GM18526 (cell line): ENCODE measurements around the gene SLC51B.

Experiments used
- POLR2A ChIP-seq: IDR thresholded peaks from 3 replicates; pipeline ENCODE4 v1.6.1; 2011; ENCODE audit not compliant: insufficient read length; ENCODE audit errors: extremely low read depth

Gene SLC51B

DNA sequence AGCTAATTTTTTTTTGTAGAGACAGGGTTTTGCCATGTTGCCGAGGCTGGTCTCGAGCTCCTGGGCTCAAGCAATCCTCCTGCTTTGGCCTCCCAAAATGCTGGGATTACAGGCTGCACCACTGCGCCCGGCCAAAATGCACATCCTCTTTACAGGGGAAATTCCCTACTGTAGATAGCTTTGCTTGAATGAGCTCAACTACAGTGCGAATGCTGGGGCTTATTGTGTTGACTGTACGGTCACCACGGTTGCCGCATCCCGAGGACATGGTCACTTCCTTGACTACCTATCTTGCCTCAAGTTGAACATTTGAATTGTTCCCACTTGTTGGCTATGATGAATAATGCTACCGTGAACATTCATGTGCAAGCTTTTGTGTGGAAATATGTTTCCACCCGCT lies 10.5 kb upstream of the SLC51B start:
- TF ChIP-seq POLR2A, result no peak

DNA sequence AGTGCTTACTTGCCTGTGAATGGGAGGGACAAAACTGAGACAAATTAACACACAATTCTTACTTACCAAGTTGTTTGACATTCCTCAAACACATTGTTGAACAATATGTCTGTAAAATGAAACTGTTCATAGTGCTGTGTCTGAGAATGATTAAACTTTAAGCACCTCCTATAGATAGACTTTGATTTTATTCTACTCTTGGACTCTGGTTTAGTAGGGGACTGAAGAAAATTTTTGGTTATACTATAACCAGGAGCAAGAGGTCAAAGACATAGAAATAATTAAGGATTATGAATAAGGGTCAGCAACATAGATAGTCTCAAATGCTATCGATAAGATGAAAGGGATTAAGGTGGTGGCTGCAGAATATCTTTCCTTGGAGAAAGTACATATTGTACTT lies 7.9 kb upstream of the SLC51B start:
- no peak for TF ChIP-seq POLR2A

DNA sequence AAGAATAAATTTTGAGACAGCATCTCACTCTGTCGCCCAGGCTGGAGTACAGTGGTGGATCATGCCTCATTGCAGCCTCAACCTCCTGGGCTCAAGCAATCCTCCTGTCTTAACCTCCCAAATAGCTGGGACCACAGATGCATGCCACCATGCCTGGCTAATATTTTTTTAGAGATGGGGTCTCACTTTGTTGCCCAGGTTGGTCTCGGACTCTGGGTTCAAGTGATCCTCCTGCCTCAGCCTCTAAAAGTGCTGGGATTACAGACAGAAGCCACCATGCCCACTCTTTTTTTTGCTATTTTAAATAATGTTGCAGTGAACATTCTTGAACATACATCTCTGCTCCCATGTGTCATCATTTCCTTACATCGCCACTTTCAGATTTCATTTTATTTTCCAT lies 6.8 kb upstream of the SLC51B start:
- no peak for TF ChIP-seq POLR2A

DNA sequence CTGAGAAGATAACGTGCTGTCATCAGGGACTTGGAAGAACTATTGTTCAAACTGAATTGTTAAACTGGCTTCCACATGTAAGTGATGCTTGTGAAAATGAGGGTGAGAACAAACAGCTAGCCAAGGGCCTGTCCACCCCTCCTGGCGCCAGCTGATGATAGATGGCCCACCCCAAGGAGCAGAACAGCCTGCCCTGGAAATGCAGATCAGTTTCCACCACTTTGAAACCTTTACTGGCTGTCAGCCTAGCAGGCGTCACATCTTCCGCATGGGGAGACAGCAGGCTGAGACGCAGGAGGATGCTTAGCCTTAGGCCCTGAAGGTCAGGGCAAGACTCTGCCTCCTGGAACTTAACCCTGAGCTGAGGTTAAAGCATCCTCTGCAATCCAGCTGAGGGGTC lies 6.4 kb upstream of the SLC51B start:
- no peak for TF ChIP-seq POLR2A

DNA sequence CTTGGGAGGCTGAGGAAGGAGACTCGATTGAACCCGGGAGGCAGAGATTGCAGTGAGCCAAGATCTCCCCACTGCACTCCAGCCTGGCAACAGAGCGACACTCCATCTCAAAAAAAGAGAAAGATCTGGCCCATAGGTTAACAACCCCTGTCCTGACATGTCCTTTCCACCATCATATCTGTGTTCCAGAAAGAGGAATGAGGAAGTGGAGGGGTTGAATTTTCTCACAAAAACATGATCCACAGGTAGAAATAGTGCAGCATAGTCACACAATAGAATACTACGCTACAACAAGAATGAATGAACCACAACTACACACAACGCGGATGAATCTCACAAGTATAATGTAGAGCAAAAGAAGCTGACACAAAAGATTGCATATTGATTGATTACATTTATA lies 4.7 kb upstream of the SLC51B start:
- no peak for TF ChIP-seq POLR2A

DNA sequence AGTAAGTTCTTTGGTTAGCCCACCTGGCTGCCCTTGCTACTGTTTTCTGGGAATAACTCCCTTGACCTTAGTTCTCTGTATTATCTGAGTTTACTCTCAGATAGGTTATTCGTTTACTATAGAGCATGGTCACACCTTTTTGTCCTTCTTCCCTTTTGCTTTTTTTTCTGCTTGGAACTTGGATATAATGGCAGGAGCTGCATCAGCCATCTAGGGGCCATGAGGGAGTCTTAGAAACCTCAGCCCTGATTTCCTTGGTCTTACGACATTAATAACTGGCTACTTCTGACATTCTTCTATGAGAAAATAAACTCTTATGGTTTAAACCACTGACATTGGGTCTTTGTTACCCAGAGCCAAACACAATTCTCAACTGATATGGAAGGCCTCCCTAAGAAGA lies 3.4 kb upstream of the SLC51B start:
- no peak for TF ChIP-seq POLR2A

DNA sequence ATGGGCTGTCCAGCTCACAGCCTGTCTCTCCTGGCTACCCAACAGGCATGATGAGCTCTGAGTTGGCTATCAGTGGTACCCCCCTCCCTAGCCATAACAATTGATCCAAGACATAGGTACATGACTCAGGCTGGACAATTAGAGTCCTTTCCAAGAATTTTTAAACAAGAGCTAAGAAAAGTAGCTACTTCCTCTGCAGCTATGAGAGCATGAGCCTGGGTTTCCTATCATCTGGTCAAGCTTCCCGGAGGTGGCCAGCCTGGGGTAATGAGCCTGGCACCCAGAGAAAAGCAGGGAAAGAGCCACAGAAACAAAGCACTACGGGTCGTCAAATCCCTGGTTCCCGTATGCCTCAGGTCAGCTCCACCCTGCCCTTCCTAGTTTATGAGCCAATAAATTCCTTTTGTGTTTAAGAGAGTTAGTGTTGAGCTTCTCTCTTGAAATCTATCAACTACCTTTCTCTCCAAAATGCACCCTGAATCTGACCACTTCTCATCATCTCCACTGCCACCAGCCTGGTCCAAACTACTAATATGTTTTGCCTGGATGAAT lies 2.3 kb upstream of the SLC51B start:
- no peak for TF ChIP-seq POLR2A

DNA sequence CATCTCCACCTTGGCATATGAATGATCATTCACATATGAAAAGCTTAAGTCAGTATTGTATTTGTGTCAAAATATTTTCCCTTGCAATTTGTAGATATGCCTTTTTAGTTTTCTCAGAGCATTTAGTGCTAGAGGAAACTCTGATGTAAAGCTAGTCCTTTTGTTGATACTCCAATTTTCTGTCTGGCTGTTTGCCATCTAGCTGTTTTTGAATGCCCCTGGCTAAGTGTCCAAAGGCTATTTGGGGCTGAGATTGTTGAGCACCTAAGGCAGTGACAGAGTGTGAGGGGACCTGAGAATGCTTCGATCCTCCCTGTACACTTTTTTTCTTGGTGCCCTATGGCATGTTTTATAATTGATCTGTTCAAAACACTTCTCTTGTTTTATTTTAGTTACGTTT lies 3.1 kb downstream of the SLC51B start:
- TF ChIP-seq POLR2A, result no peak

DNA sequence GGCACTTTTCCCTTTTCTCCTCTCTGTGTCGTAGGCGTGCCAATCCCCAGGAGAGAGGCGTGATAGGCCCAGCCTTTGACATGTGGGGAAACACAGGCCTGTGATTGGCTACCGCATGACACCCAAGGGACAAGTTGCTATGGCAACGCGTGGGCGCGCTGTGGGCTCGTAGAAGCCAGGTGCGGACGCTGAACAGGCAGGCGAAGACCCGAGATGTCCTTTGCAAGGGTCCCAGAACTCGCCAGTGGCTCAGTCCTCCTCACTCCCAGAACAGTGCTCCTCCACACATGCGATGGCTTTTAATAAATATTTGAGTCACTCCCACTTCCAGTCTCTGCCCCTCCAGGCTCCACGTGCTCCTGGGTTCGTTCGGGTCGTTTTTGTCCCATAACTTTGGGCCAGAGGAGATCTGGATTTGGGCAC lies 4.2 kb downstream of the SLC51B start:
- TF ChIP-seq POLR2A, result no peak

DNA sequence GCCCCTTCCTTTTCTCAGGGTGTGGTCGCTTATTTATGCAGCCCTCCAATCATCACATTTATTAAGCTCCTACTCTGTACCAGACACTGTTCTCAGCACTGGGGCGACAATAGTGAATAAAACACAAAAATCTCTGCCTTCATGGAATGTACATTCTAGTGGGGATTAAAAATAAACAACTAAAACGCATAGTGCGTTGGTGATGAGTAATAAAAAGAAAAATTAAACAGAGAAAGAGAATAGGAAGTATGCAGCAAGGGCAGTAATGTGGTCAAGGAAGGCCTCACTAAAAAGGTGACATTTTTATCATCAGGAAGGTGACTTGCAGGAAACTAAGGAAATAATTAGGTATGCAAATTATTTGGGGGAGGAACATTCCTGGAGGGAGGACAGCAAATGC lies 5.1 kb downstream of the SLC51B start:
- TF ChIP-seq POLR2A, result no peak

DNA sequence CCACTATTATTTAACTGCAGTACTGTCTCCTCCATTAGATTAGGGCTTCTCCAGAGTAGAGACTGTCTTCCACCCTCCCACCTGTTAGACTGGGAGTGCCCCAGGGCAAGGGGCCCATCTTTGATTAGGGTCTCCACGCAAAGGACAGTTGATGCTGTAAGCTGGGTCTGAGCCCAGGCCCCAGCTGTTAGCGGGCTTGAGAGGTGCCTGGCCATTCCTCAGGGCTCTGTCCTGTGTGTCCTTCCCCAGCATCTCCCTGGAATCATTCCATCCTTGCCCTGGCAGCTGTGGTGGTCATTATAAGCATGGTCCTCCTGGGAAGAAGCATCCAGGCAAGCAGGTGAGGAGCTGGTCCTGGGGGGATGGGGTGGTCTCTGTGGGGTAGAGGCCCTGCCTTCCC lies 6.1 kb downstream of the SLC51B start:
- no peak for TF ChIP-seq POLR2A

DNA sequence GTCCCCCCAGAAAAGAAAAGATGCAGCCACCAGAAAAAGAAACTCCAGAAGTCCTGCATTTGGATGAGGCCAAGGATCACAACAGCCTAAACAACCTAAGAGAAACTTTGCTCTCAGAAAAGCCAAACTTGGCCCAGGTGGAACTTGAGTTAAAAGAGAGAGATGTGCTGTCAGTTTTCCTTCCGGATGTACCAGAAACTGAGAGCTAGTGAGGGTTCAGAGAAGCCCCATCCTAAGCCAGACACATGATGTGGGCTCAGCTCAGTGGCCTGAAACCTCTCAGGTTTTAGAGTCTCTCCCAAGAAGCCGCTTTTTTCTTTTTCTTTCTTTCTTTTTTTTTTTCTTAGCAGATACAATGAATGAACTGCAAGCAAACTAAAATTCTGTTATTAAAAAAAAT lies 7.8 kb downstream of the SLC51B start:
- TF ChIP-seq POLR2A, result no peak

DNA sequence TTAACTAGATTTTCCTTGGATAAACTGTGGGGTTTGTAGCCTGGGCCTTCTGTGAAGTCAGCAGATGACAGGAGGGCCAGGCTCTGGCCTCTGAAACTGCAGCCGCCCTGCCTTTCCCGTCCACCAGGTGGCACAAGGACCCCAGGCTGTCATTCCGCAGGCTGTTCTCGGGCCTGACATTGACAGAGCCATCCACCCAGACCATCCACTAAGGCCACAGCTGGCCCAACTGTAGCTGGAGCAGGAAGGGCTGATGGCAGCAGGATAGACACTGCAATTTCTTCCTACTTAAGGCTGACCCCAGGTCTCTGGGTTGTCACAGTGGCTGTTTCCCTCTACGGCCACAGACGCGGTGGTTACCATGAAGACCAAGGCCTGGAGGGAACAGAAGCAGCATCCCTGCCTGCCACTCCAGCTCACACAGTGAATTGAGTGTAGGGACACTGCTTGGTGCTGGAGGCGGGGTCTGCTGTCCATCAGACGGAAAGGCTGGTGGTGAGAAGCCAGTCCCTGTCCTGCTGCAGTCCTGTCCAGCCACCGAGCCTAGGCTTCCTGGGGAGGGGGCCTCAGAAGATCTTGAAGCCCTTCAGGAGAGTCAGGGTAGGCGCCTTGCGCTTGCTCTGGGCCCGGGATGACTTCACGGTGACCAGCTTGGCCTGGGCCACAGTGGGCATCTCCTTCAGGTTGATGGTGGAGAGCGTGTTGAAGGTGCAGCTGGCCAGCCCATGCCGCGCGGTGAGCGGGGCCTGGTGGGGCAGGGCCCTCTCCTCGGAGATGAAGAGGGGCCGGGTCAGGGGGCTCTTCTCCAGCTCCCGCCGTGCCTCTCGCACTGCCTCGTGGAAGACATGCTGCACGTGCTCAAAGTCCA lies 9.4 kb downstream of the SLC51B start:
- no peak for TF ChIP-seq POLR2A

DNA sequence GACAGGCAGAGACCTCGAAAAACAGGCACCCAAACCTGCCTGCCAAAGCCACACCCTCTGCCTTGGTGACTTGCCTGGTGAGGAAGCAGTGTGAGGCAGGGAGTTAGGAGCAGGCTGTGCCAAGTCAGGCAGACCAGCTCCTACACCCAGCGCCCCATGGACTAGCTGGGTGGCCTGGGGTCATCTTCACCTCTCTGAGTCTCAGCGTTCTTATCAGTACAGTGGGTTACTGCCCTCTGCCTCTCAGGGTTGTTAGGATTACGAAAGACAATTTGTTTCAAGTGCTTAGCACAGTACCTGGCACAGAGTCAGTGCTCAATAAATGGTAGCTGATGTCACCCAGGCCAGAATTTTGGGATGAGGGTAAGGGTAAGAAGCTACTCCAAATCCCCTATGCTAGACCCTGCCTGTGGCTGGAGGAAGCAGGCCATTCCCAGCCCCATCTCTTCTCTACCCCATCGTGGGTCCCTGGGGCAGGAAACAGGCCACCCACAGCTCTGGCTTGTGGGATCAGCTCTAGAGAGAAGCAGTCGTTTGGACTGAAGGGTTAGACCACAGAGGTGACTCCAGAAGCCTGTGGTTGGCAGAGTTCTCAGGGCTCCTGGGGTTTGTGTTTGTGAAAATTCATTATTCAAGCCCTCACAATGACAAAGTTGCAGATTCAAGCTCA lies 10.1 kb downstream of the SLC51B start:
- TF ChIP-seq POLR2A, result no peak

DNA sequence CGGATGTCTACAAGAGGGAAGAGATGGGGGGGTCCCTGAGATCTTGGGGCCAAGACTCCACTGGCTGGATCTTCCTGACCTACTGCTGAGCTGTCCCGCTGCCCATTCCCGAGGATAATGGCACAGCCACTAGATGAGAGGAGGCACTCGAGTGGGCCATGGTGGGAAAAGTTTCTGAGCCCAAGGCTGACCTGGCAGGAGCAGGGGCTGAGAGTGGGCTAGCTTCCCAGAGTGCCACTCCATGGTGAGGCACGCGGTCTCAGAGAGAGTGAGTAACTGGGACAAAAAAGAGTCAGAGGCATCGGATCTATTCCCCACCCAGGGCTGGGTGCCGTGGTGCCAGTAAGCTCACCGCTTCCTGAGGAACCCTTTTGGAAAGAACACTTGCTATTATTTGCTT lies 10.9 kb downstream of the SLC51B start:
- TF ChIP-seq POLR2A, result no peak

DNA sequence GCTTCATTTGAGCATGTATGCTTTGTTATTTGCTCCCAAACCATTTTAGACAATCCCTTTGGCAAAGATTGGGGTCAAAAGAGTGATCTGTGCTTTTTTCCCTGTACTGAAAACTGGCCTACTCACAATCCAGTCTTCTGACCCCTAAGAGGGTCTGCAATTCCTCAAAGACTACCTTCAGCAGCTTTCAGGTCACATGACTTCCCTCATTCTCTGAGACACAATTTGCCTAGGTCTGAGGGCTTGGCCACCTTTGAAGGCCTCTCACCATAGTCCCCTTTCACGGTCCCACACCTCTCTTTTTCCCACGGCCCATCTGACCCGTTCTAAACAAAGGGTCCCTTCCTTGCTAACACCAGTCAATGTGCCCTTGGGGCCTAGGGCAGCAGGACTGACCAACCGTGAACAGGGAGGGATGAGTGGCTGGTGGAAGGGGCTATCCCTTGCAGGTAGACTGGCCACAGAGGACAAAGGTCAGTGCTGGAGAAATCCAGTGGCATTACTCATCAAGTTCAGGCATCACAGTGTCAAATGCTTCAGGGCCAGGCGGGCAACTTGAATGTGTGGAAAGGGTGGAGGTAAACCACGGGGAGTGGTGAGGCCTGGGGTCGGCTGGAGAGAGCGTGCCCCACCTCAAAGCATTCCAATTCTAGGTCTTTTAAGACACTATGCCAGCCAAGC lies 11.8 kb downstream of the SLC51B start:
- no peak for TF ChIP-seq POLR2A
